ENCODE measurements around the gene ALMS1. TPM values are rescaled to one million over a fixed set of nuclear protein-coding genes. Genes with fewer than 3 reads are reported as not detected.
A peak's percentile ranks its signal among the peaks of the same experiment; 100 is the strongest.

ALMS1 gene, protein sequence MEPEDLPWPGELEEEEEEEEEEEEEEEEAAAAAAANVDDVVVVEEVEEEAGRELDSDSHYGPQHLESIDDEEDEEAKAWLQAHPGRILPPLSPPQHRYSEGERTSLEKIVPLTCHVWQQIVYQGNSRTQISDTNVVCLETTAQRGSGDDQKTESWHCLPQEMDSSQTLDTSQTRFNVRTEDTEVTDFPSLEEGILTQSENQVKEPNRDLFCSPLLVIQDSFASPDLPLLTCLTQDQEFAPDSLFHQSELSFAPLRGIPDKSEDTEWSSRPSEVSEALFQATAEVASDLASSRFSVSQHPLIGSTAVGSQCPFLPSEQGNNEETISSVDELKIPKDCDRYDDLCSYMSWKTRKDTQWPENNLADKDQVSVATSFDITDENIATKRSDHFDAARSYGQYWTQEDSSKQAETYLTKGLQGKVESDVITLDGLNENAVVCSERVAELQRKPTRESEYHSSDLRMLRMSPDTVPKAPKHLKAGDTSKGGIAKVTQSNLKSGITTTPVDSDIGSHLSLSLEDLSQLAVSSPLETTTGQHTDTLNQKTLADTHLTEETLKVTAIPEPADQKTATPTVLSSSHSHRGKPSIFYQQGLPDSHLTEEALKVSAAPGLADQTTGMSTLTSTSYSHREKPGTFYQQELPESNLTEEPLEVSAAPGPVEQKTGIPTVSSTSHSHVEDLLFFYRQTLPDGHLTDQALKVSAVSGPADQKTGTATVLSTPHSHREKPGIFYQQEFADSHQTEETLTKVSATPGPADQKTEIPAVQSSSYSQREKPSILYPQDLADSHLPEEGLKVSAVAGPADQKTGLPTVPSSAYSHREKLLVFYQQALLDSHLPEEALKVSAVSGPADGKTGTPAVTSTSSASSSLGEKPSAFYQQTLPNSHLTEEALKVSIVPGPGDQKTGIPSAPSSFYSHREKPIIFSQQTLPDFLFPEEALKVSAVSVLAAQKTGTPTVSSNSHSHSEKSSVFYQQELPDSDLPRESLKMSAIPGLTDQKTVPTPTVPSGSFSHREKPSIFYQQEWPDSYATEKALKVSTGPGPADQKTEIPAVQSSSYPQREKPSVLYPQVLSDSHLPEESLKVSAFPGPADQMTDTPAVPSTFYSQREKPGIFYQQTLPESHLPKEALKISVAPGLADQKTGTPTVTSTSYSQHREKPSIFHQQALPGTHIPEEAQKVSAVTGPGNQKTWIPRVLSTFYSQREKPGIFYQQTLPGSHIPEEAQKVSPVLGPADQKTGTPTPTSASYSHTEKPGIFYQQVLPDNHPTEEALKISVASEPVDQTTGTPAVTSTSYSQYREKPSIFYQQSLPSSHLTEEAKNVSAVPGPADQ (N-terminal part only)
- total RNA-seq (10 to 100 TPM; 30.5 to 58.0 TPM), polyA plus RNA-seq (10 to 100 TPM in 1 of 2 donors, 1 to 10 TPM in 1; 7.2 to 10.5 TPM)
- long read RNA-seq, donor 1, partial matches to known transcripts, result 5 of 6 reads
- long read RNA-seq, donor 1, other reads (novel, unspliced or antisense), result 0 of 6 reads
- long read RNA-seq, donor 2, result 0 reads
- long read RNA-seq, donor 3, full-length matches to known transcripts, result 1 of 7 reads
- long read RNA-seq, donor 3, partial matches to known transcripts, result 6 of 7 reads
- long read RNA-seq, donor 3, other reads (novel, unspliced or antisense), result 0 of 7 reads
- long read RNA-seq, donor 4, result 0 reads
- long read RNA-seq, donor 5, partial matches to known transcripts, result 17 of 17 reads
- long read RNA-seq, donor 5, other reads (novel, unspliced or antisense), result 0 of 17 reads

DNA sequence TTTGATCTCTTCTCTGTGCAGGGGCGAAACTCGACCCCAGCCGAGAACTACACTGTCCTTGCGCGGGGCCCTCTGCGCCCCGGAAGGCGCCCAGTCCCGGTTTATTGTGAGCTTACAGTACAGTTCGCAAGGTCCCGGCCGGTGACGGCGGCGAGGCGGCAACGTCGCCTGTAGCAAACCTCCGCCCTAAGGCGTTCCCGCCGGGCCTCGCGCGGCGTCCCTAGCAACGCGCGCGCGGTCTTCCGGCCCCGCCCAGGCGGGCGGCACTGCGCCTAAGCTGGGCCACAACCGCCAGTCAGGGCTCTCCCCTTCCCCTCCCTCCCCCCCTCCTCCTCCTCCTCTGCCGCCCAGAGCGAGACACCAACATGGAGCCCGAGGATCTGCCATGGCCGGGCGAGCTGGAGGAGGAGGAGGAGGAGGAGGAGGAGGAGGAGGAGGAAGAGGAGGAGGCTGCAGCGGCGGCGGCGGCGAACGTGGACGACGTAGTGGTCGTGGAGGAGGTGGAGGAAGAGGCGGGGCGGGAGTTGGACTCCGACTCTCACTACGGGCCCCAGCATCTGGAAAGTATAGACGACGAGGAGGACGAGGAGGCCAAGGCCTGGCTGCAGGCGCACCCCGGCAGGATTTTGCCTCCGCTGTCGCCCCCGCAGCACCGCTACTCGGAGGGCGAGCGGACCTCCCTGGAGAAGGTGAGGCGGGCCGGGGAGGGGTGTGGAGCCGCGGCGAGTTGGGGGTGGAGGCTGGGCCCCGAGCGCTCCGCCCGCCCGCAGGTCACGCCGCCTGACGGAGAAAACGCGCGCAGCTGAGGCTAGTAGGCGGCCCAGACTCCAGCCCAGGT is at the start of gene ALMS1:
Gene ALMS1 (plus strand): TSS at position 333 of the 838 bp plus-strand sequence. CDS start 33 bp downstream, at position 366.
- 0% methylated on average over 65 to 84 of the region's 84 CpGs for WGBS, 2 donors
- H3K27ac ChIP-seq (ENCODE audit: low read depth in 1 of 2, low read length in 1 of 2), result peak within 1 kb of the TSS; percentile 88 to 93

DNA sequence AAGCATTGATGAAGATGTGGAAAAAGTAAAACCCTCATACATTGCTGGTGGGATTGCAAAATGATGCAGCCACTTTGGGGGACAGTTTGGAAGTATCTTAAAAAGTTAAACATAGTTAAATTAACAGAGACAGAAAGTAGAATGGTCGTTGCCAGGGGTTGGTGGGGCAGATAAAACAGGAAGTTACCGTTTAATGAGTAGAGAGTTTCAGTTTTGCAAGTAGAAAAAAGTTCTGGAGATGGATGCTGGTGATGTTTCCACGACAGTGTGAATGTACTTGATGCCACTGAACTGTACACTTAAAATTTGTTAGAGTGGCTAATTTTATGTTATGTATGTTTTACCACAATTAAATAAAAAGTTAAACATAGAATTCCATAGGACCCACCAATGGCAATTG is 47.8 kb upstream of the ALMS1 start:
- Histone ChIP-seq H3K4me3 (no peak overlapping the region), H3K36me3 (ENCODE audit: control insufficient read depth in 4 of 4, insufficient read depth in 4 of 4, low read length in 4 of 4) (no peaks in the 10 kb centered on the region), H3K27me3 (ENCODE audit: control insufficient read depth in 3 of 3, insufficient read depth in 3 of 3, low read length in 2 of 3) (no peaks in the 10 kb centered on the region), H3K9ac (ENCODE audit: insufficient read depth in 1 of 2, low read length in 2 of 2) (no peak overlapping the region), H3K27ac (ENCODE audit: low read depth in 1 of 2, low read length in 1 of 2) (no peak overlapping the region), H3K9me3 (ENCODE audit: control insufficient read depth in 4 of 4, insufficient read depth in 3 of 4, low read length in 3 of 4) (peaks cover 0 to 7% (median 5%) of the 10 kb centered on the region in 4 donors), H3K4me1 (ENCODE audit: control insufficient read depth in 5 of 5, insufficient read depth in 5 of 5, low read length in 5 of 5) (no peaks in the 10 kb centered on the region)
- ATAC-seq (ENCODE audit: insufficient read depth, low FRiP score), result no peak
- no peak for DNase-seq
- TF ChIP-seq CTCF (IDR thresholded peaks at IDR 0.05; ENCODE audit: control extremely low read depth, extremely low read depth), result no peak
- 20 to 25% methylated on average over 3 of the region's 3 CpGs for WGBS, 2 donors

More for the DNA sequence above, at the start of gene ALMS1:
- peak; percentile 95 for ATAC-seq (ENCODE audit: insufficient read depth, low FRiP score)
- peaks cover 0 to 9% (median 2%) of the 10 kb centered on the region in 3 donors for H3K27me3 ChIP-seq (ENCODE audit: control insufficient read depth in 3 of 3, insufficient read depth in 3 of 3, low read length in 2 of 3)
- peak; percentile 90 to 96 (median 94) for DNase-seq
- peaks cover 1 to 17% (median 8%) of the 10 kb centered on the region in 5 donors for H3K4me1 ChIP-seq (ENCODE audit: control insufficient read depth in 5 of 5, insufficient read depth in 5 of 5, low read length in 5 of 5)
- H3K9me3 ChIP-seq (ENCODE audit: control insufficient read depth in 4 of 4, insufficient read depth in 3 of 4, low read length in 3 of 4), result no peaks in the 10 kb centered on the region
- H3K36me3 ChIP-seq (ENCODE audit: control insufficient read depth in 4 of 4, insufficient read depth in 4 of 4, low read length in 4 of 4), result no peaks in the 10 kb centered on the region
- H3K4me3 ChIP-seq, result peak within 1 kb of the TSS; percentile 69
- peak within 1 kb of the TSS; percentile 80 to 94 for H3K9ac ChIP-seq (ENCODE audit: insufficient read depth in 1 of 2, low read length in 2 of 2)
- no peak for TF ChIP-seq CTCF (IDR thresholded peaks at IDR 0.05; ENCODE audit: control extremely low read depth, extremely low read depth)
